WERI-Rb-1 (cell line): ENCODE measurements around the gene KSR2.

ENCODE experiments used
- DNase-seq: peaks from one replicate; pipeline ENCODE4 v3.0.0-alpha.2; 2020
- H3K27ac ChIP-seq: fragments of 250-450 bp; sonication (Bioruptor Pico); 2 replicates; pipeline ENCODE4 v1.5.1; 2020; ENCODE audit warnings: mild to moderate bottlenecking, moderate library complexity
- H3K27me3 ChIP-seq: fragments of 250-450 bp; sonication (Bioruptor Pico); 2 replicates; pipeline ENCODE4 v1.5.1; 2021; ENCODE audit warnings: mild to moderate bottlenecking, low read depth, moderate library complexity; ENCODE audit not compliant: insufficient read depth, severe bottlenecking
- H3K36me3 ChIP-seq: fragments of 250-450 bp; sonication (Bioruptor Pico); 2 replicates; pipeline ENCODE4 v1.5.1; 2020; ENCODE audit warnings: mild to moderate bottlenecking, moderate library complexity
- H3K4me3 ChIP-seq: 2 replicates; pipeline ENCODE4 v1.5.1; 2011; ENCODE audit warnings: low read depth, mild to moderate bottlenecking, control low read depth, low read length
- H3K9me3 ChIP-seq: fragments of 250-450 bp; sonication (Bioruptor Pico); 2 replicates; pipeline ENCODE4 v1.5.1; 2021; ENCODE audit warnings: mild to moderate bottlenecking, moderate library complexity; ENCODE audit not compliant: severe bottlenecking
- TF ChIP-seq, protein P1 (sequence below): IDR thresholded peaks from 2 replicates; pipeline ENCODE4 v1.5.1; 2011; ENCODE audit warnings: low read depth, mild to moderate bottlenecking, control low read depth, inconsistent platforms, low read length

KSR2 gene

DNA sequence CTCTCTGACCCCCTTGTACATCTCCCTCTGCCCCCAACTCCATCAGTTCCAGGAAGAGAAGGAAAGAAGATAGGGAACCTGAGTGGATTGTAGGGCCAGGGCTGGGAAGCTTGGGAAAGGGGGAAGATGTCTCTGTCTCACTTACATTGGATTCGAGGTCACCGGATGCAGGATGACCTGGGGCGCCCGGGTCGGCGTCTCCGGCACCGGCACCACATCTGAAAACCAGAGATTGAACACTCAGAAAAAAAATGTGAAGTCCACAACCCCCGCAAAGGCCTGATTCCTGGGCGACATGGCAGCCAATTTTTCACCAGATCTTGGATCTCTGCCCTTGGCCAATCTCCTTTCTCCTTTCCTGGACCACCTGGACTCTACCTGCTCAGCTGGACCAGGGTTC, 438.0 kb downstream of the KSR2 start:
- no peak for DNase-seq
- H3K9me3 ChIP-seq, result peaks cover 8% of the 10 kb centered on the region
- TF ChIP-seq, protein P1, sequence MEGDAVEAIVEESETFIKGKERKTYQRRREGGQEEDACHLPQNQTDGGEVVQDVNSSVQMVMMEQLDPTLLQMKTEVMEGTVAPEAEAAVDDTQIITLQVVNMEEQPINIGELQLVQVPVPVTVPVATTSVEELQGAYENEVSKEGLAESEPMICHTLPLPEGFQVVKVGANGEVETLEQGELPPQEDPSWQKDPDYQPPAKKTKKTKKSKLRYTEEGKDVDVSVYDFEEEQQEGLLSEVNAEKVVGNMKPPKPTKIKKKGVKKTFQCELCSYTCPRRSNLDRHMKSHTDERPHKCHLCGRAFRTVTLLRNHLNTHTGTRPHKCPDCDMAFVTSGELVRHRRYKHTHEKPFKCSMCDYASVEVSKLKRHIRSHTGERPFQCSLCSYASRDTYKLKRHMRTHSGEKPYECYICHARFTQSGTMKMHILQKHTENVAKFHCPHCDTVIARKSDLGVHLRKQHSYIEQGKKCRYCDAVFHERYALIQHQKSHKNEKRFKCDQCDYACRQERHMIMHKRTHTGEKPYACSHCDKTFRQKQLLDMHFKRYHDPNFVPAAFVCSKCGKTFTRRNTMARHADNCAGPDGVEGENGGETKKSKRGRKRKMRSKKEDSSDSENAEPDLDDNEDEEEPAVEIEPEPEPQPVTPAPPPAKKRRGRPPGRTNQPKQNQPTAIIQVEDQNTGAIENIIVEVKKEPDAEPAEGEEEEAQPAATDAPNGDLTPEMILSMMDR, result no peak
- H3K27me3 ChIP-seq, result no peaks in the 10 kb centered on the region
- no peaks in the 10 kb centered on the region for H3K36me3 ChIP-seq
- H3K27ac ChIP-seq, result no peak overlapping the region
- H3K4me3 ChIP-seq, result no peak overlapping the region

- Histone ChIP-seq H3K27me3 (no peaks in the 10 kb centered on the region), H3K36me3 (no peaks in the 10 kb centered on the region), H3K4me3 (no peak overlapping the region), H3K9me3 (peaks cover 4% of the 10 kb centered on the region), H3K27ac (no peak overlapping the region)
- no peak for DNase-seq
- TF ChIP-seq, protein P1, result no peak
These were observed 440.3 kb downstream of the KSR2 start for GRCh38 chr12:117528538-117528937.

DNA sequence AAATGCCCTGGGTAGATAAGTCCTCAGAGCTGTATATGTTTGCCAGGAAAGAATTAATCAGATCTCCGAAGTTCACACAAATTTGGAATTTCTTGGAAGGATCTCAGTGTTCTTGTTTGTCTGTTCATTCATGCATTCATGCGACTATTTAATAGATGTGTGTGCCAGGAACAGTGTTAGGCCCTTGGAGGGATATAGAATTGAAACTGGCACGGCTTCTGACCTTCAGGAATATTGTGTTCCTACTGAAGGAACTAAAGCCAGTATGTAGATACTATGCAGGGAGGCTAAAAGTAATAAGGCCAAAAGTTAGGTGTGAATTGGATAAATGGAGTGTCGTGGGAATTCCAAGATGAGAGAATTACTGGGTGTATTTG, 441.3 kb downstream of the KSR2 start:
- H3K9me3 ChIP-seq, result peaks cover 4% of the 10 kb centered on the region
- TF ChIP-seq, protein P1, result no peak
- no peak overlapping the region for H3K4me3 ChIP-seq
- H3K27ac ChIP-seq, result no peak overlapping the region
- no peaks in the 10 kb centered on the region for H3K36me3 ChIP-seq
- no peak for DNase-seq
- no peaks in the 10 kb centered on the region for H3K27me3 ChIP-seq

GRCh38 chr12:117526757-117527478, 441.9 kb downstream of the KSR2 start:
- Histone ChIP-seq H3K4me3 (no peak overlapping the region), H3K27ac (no peak overlapping the region), H3K27me3 (no peaks in the 10 kb centered on the region), H3K36me3 (no peaks in the 10 kb centered on the region), H3K9me3 (no peaks in the 10 kb centered on the region)
- DNase-seq, result no peak
- TF ChIP-seq, protein P1, result no peak

DNA sequence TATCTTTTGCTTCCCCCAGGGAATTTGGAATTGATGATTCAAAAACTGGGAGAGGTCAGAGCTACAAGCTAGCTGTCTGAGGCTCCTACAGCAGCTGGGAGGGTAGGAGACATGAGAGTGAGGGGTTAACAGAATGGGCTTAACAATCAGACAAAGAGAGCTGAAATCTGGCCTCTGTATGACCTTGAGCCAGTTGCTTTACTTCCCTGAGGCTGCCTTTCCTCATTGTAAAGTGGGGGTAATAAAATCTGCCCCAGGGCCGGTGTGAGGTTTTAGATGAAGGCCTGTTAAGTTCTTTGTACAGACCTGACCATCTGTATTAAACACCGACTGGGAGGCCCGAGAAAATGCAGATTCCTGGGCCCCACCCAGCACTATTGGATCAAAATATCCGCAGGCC, 443.0 kb downstream of the KSR2 start:
- no peak for DNase-seq
- Histone ChIP-seq H3K27ac (no peak overlapping the region), H3K36me3 (no peaks in the 10 kb centered on the region), H3K9me3 (no peaks in the 10 kb centered on the region), H3K4me3 (no peak overlapping the region), H3K27me3 (no peaks in the 10 kb centered on the region)
- TF ChIP-seq, protein P1, result no peak

- H3K36me3 ChIP-seq, result no peaks in the 10 kb centered on the region
- no peak for DNase-seq
- H3K27me3 ChIP-seq, result no peaks in the 10 kb centered on the region
- no peak overlapping the region for H3K4me3 ChIP-seq
- no peak overlapping the region for H3K27ac ChIP-seq
- TF ChIP-seq, protein P1, result no peak
- no peaks in the 10 kb centered on the region for H3K9me3 ChIP-seq
These were observed 444.0 kb downstream of the KSR2 start for GRCh38 chr12:117524806-117525205.
